Effector CD4-positive, alpha-beta T cell (primary cell): ENCODE measurements around the gene HLA-DPA1.
A peak's percentile ranks its signal among the peaks of the same experiment; 100 is the strongest.
"Not testable (repeated sequence)": the region's sequence is repeated elsewhere in the genome, so short reads cannot be mapped to it uniquely, and the experiment has no call there.

Source experiments
- DNase-seq: peaks from one replicate; pipeline ENCODE4 v3.0.0-alpha.2; 2020
- total RNA-seq: gene quantifications from one replicate; lab custom pipeline; 2026; lab: John Stamatoyannopoulos, UW

Gene HLA-DPA1
- total RNA-seq = 14.3 reads per million, percentile 39 among the genes with 10 or more reads in this experiment

DNA sequence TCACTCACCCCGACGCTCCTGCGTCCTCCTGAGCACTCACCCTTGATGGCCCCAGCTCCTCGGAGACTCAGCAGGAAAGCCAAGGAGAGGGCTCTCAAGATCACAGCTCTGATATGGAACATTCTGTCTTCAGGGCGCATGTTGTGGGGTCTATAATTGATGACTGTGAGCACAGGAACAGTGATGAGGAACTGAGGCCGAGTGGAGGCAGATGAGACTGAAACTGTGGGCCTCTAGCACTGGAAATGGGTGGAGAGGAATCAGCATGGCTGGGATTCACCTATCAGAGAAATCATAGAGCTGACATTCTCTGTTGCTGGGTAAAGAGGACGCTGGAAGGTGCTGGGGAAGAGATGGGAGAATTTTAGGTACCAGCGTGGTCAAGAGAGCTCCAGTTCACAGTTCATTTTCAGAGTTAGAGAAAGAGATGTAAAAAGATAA lies at the start of gene HLA-DPA1:
Gene HLA-DPA1 (minus strand): TSS at position 219 of the 441 bp plus-strand sequence.
- DNase-seq = peak; percentile 8

GRCh38 chr6:33123181-33123580 lies 49.7 kb upstream of the HLA-DPA1 start:
- DNase-seq = no peak

DNA sequence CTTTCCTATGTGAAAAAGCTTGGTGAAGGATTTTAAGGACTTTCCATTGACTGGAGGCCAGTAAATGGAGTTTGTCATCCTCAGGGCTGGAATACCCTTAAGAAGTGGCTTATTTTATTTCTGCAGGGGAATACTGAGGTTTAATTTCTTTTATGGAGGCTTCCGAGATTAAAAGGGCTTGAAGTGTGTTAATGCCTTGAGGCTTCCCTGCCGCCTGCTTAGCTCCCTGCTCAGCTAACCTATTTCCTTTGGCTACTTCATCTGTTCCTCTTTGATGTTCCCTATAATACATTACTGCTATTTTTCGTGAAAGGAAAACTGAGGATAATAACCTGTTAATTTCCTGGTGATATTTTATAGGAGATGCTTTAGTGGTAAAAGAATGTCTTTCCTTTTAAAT lies 46.6 kb upstream of the HLA-DPA1 start:
- no peak for DNase-seq

DNA sequence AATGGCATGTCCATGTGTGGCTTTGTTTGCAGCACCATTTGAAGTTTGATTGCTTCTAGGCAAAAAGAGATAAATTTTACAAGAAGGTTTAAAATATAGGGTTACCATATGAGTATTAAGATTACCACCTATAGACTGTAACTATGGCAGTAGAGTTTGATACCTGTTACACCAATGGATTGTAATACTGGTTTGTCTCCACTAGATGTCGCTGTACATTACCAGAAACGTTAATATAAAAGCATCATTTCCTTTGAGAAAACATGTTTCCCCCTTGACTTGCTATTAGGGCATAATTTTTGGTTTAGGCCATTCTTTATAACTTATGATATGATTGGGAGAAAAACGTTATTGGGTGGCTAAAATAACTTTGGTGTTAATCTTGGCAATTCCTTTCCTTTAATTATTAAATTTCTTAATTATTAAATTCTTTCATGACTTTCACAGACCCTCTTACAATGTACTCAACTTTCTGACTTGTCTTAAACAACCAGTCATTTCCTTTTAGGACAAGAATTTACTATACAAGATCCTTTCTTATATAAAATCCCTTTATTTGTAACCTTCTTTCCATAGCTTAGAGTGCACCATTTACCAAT lies 45.2 kb upstream of the HLA-DPA1 start:
- DNase-seq = peak; percentile 33

DNA sequence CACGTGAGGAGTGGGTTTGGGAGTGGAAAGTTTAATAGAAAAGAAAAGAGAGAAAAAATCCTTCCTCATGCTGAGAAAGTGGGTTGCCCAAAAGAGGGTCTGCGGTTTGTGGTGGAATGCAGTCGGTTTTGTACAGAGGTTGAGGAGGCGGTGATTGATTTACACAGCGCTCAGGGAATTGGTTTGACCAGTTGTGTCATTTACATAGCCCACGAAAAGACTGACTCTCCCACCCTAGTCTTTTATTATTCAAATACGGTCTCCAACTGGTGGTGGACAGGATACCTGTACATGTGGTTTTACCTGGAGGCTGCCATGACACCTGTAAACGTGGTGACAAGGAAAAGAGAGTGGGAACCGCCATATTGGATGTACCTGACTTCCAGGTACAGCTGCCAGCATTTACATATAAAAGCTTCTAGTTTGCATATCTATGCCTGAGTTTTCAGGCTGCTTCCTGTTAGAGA lies 44.4 kb upstream of the HLA-DPA1 start:
- DNase-seq = no peak

DNA sequence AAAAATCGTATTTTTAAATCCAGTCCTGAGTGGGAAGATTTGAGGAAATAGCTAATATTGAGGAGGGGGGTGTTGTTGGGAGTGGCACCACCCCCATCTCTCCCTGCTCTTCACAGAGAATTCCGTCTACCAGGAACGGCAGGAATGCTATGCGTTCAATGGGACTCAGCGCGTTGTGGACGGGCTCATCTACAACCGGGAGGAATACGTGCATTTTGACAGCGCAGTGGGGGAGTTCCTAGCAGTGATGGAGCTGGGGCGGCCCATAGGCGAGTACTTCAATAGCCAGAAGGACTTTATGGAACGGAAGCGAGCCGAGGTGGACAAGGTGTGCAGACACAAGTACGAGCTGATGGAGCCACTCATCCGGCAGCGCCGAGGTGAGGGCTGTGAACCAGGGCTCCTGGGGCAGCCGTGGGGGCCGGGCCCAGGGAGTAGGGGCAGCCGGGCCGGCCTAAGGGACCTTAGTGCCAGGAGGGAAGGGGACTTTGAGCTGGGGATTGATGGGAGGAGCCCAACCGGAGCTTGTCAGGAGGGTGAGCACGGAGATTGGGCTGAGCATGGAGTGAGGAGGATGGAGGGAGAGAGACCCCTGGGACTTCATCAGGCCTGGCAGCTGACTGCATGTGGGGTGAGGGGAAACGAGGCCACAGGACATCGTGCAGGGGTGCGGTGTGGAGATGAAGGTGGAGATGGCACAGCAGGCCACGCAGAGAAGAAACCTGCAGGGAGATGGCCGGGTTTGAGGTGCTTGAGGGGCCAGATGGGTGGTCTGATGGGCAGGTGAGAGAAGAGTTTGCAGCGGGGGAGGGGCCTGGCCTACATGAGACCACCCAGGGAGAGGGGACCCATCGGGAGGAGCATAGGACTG lies 43.6 kb upstream of the HLA-DPA1 start:
- no peak for DNase-seq

DNA sequence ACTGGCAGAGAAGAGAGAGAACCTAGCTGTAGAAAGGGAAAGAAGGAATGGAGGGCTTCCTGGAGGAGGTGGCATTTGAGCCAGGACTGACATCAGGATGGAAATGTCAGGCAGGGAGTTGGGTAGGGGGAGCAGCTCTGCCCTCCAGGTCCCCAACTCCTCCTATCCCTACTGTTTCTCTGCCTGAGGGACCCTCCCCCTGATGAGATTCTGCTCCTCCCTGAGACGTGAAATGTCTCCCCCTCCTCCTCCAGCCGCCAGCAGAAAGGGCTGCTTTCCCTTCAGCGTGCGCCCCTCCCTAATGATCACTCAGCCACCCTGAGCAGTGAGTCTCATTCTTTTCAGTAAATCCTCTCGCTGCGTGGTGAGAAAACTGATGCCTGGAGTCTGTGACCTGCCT lies 43.0 kb upstream of the HLA-DPA1 start:
- DNase-seq = no peak

GRCh38 chr6:33114406-33114805 lies 41.0 kb upstream of the HLA-DPA1 start:
- no peak for DNase-seq

- no peak for DNase-seq
These were observed 40.3 kb upstream of the HLA-DPA1 start for GRCh38 chr6:33113755-33114154.

DNA sequence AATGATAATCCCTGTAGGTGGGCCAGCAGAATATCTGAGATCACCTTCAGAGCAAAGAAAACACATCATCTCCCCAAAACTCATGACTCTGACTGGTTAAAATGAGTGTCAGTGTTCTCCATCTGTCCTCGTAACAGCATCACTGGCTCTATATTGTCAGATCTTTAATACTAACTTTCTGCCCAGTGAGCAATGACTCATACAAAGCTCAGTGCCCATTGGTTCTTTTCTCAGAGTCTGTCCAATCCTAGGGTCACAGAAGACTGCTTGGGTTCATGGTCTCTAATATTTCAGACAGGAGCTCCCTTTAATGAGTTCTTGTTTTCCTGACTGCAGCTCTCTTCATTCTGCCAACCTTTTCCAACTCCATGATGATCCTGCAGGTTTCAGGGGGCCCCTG lies 38.7 kb upstream of the HLA-DPA1 start:
- DNase-seq = peak; percentile 18

DNA sequence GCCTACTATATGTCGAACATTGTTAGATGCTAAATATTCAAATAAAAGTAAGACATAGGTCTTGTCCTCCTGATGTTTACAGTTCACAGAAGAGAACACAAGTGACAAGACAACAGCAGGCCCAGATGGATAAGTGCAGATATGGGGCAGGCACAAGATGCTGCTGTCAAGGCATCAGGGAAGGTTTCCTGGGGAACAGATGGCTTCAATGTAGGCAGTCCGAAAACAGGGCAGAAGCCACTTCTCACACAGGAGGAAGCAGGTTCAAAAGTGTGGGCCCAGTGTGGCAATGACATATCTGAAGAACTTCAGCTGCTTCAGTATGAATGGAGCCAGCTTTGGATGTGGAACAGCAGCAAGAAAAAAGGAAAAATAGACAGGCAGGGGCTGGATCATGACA lies 34.9 kb upstream of the HLA-DPA1 start:
- no peak for DNase-seq

DNA sequence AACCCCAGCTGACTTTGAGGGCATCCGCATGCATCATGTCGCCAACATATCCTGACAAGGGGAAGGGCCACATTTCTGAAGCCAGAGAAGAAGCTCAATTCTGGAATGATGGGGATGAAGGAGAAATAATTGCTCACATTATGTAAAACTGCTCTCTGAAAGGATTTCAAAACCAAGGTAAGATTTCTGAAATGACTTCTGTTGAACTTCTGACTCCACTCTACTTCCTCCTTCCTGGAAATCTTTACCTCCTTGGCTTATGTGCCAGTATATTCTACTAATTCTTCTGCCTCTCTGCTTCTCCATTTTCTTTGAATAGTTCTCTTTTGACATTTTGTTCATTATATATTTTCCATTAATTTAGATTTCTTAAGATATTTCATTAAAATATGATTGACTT lies 34.2 kb upstream of the HLA-DPA1 start:
- DNase-seq = no peak

- DNase-seq = no peak
These were observed 32.7 kb upstream of the HLA-DPA1 start for GRCh38 chr6:33105916-33106871.

- DNase-seq = no peak
These were observed 31.9 kb upstream of the HLA-DPA1 start for GRCh38 chr6:33105386-33105785.

GRCh38 chr6:33104887-33105286 lies 31.4 kb upstream of the HLA-DPA1 start:
- DNase-seq = no peak

- no peak for DNase-seq
These were observed 30.3 kb upstream of the HLA-DPA1 start for GRCh38 chr6:33103776-33104175.

- DNase-seq = not testable (repeated sequence)
These were observed 27.8 kb upstream of the HLA-DPA1 start for GRCh38 chr6:33101121-33101737.

DNA sequence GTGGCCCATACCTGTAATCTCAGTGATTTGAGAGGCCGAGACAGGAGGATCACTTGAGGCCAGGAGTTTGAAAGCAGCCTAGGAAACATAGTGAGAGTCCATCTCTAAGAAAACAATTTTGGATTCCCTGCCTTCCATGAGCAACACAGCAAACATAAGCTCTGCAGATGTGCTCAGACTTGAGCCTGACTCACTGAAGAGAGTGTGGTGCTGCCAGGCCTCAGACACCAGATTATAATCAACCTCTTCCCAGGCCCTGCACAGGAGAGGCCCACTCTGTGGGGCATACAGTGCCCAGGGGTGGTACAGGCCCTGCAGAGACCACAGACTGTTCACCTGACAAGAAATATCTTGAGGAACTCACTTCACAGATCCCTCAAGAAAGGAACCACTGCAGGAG lies 22.2 kb upstream of the HLA-DPA1 start:
- no peak for DNase-seq

DNA sequence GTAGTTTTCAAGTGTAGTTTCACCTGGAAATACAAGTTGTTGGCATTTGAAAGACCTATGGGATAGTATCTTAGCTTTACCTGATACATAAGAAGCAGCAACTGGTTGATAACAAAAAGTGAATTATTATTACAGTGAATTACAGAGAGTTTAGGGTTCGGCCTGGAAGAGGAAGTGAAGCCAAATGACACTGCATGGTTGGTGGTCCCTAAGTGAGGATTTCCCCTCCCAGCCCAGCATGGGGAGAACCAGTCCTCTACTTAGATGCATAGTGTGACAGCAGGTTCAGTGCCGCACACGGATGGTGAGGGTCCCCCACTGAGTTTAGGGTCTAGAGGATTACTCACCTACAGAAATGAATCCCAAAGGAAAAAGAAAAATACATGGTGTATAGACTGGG lies 20.4 kb upstream of the HLA-DPA1 start:
- no peak for DNase-seq

DNA sequence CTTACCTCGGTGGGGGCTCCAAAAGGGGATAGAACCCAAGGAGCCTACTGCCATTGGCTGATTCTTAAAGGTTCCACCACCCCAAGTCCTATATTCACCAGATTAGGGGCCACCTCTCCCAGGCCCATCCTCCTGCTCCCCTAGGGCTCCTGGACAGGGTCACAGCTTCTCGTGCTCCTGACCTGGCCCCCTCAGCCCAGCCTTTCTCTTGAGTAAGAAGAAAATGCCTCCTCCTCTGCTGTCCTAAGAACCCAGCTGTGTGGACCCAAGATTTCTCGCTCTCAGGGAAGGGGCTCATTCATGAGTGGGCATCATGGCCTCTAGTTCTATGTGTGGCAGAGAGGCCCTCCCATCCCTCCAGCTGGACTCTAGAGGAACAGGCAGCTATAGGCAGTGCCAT lies 18.9 kb upstream of the HLA-DPA1 start:
- DNase-seq = no peak

DNA sequence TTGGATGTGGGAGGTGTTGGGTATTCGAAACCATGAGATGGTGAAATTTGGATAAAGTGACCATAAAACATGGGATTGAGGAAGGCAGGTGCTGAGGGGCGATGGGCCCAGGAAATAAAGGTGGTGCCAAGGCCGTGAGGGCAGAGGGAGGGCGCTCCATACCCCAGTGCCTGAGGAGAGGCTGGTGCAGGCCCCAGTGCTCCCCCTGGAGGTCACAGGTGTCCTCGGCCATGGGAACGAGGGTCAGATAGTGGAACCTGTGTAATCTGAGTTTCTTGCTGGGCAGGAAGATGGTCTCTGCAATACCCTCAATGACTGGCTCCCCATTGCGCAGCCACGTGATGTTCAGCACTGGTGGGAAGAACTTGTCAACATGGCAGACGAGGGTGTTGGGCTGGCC lies 18.5 kb upstream of the HLA-DPA1 start:
- peak; percentile 43 for DNase-seq

DNA sequence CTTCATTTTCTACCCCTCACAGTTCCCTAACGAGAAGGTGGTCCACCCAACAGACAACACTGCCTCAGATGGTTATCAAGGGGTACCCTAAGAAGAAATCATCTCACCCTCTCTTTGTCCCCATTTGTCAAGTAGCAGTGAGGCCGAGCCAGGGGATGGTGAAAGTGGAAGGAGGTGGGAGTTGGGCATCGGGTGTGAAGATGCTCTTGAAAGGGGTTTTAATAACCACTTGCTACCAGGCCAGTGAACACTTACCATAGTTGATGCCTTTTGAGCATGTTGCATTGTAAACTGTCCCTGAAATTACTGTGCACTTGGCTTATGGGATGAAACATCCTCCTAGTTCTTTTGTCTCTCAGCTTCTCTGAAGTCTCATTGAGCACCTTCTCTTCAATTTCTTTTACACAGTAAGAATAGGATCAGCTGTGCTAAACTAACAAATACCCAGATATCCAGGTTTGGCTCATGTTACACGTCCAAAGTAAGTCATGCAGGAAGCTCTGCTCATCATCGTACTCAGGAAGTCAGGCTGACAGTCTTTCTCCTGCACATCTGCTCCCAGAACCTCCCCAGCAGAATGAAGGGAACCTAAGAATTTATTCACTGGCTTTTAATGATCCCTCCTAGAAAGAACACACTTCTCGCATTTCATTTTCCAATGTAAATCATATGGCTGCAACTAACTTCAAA lies 15.6 kb upstream of the HLA-DPA1 start:
- DNase-seq = no peak
